Endothelial cell (in vitro differentiated cells): ENCODE measurements around the gene ZBTB20. TPM values are rescaled to one million over a fixed set of nuclear protein-coding genes. Genes with fewer than 3 reads are reported as not detected.

Source experiments
- DNase-seq: peaks from one replicate; pipeline ENCODE4 v3.0.0; 2021; ENCODE audit warnings: low spot score
- H3K27ac Mint-ChIP-seq: one replicate; pipeline ENCODE4 v1.8.0; 2021; ENCODE audit warnings: mixed read lengths, inconsistent platforms; ENCODE audit not compliant: unreplicated experiment
- H3K27me3 Mint-ChIP-seq: one replicate; pipeline ENCODE4 v1.8.0; 2021; ENCODE audit warnings: mild to moderate bottlenecking, moderate library complexity, mixed read lengths, inconsistent platforms; ENCODE audit not compliant: unreplicated experiment
- H3K36me3 Mint-ChIP-seq: one replicate; pipeline ENCODE4 v1.8.0; 2021; ENCODE audit warnings: mild to moderate bottlenecking, low read depth, mixed read lengths, inconsistent platforms; ENCODE audit not compliant: unreplicated experiment
- H3K4me1 Mint-ChIP-seq: one replicate; pipeline ENCODE4 v1.8.0; 2021; ENCODE audit warnings: mild to moderate bottlenecking, mixed read lengths, inconsistent platforms; ENCODE audit not compliant: unreplicated experiment
- H3K4me3 Mint-ChIP-seq: one replicate; pipeline ENCODE4 v1.8.0; 2021; ENCODE audit warnings: mild to moderate bottlenecking, mixed read lengths, inconsistent platforms; ENCODE audit not compliant: unreplicated experiment
- H3K9me3 Mint-ChIP-seq: one replicate; pipeline ENCODE4 v1.8.0; 2021; ENCODE audit warnings: mixed read lengths, inconsistent platforms; ENCODE audit not compliant: unreplicated experiment
- total RNA-seq: library from RNA; stranded (reverse); fragmentation: NEBNext Ultra II Directional; extraction: Animal tissue kit (Norgen Biotek cat#: 25700); gene quantifications from one replicate; pipeline ENCODE4 v1.2.1, GENCODE V29; 2021; ENCODE audit not compliant: unreplicated experiment
- TF ChIP-seq, protein P1 (sequence below): fragments of 200-600 bp; sonication (generic); IDR thresholded peaks from one replicate; pipeline ENCODE4 v1.5.0; 2021; ENCODE audit warnings: antibody characterized with exemption; ENCODE audit not compliant: unreplicated experiment

Gene ZBTB20
- total RNA-seq, 1 donor from 2014 or later, result 4.2 TPM

DNA sequence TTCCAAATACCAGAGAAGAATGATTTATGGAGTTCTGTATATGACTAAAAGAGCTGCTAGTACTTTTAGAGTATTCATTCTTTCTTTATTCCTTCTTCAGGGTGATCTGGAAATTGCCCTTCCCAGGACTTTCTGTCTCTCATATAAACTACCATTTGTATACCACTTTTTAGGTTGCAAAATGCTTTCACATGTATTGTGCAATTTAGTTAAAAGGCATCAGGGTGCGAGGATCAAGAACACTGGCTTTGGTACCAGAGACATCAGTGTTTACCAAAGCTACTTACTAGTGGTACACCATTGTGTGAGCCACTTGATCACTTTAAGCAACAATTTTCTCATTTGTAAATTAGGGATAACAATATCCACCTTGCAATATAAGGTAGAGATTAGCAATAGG lies 601.9 kb downstream of the ZBTB20 start:
- Mint-ChIP-seq H3K4me1 (peaks cover 5% of the 10 kb centered on the region), H3K9me3 (no peaks in the 10 kb centered on the region), H3K36me3 (no peaks in the 10 kb centered on the region), H3K27ac (no peak overlapping the region), H3K27me3 (no peaks in the 10 kb centered on the region), H3K4me3 (no peak overlapping the region)
- DNase-seq, result no peak
- TF ChIP-seq, protein P1, sequence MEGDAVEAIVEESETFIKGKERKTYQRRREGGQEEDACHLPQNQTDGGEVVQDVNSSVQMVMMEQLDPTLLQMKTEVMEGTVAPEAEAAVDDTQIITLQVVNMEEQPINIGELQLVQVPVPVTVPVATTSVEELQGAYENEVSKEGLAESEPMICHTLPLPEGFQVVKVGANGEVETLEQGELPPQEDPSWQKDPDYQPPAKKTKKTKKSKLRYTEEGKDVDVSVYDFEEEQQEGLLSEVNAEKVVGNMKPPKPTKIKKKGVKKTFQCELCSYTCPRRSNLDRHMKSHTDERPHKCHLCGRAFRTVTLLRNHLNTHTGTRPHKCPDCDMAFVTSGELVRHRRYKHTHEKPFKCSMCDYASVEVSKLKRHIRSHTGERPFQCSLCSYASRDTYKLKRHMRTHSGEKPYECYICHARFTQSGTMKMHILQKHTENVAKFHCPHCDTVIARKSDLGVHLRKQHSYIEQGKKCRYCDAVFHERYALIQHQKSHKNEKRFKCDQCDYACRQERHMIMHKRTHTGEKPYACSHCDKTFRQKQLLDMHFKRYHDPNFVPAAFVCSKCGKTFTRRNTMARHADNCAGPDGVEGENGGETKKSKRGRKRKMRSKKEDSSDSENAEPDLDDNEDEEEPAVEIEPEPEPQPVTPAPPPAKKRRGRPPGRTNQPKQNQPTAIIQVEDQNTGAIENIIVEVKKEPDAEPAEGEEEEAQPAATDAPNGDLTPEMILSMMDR, result no peak

DNA sequence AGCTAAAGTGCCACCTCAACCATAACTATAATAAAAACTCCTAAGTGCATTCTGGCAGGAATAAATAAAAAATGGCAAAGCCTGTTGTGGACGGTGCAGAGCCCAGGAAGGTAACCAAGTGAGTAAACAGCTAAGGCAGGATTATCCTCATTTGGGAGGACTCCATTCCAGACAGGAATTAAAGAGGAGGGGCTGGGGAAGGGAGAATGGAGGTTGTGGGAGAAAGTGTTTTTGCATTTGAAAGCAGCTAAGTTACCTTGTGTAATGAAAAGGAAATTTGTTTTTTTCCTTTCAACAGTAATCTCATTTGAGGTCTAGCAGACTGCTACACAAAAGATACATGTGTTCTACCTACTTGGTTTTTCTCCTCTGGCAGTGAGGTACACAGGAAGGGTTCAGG lies 604.7 kb downstream of the ZBTB20 start:
- Mint-ChIP-seq H3K4me3 (no peak overlapping the region), H3K27me3 (no peaks in the 10 kb centered on the region), H3K9me3 (no peaks in the 10 kb centered on the region), H3K27ac (no peak overlapping the region), H3K36me3 (no peaks in the 10 kb centered on the region), H3K4me1 (peaks cover 5% of the 10 kb centered on the region)
- DNase-seq, result no peak
- TF ChIP-seq, protein P1, result no peak

DNA sequence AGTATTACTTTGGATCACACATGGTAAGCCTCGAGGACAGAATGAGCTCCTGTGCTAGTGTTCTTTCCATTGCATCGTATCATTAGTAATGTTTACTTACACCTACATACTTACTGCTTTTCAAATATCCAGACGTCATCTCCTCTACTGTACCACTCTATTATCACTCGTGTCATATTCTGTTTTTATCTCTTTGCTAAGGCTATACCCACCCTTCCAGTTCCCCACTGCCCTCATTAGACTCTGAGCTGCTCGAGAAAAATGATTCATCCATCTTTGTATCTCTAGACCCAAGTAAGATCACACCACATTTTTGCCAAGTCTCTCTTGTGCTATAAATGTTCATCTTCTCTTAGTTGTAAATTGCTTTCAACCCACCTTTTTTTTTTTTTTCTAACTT lies 607.6 kb downstream of the ZBTB20 start:
- no peak for DNase-seq
- Mint-ChIP-seq H3K27ac (no peak overlapping the region), H3K36me3 (no peaks in the 10 kb centered on the region), H3K4me1 (peaks cover 5% of the 10 kb centered on the region), H3K4me3 (no peak overlapping the region), H3K9me3 (no peaks in the 10 kb centered on the region), H3K27me3 (peaks cover 3% of the 10 kb centered on the region)
- TF ChIP-seq, protein P1, result no peak

DNA sequence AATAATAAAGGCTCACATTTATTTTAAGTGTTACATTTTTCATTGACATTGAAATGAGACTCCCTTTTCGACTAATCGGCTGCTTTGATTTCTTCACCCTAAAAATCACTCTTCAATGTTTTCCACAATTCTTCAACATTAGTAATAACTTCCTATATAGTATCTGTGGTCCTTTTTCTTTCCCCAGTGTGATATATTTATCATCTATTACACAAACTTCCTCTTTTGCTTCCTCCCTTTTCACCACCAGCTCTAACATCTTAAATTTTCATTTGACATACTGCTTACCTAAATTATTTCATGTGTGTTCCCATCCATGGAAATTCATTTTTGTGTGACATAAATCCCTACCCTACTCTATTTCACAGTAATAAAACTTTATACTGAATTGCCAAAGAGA lies 608.9 kb downstream of the ZBTB20 start:
- H3K27ac Mint-ChIP-seq, result no peak overlapping the region
- TF ChIP-seq, protein P1, result no peak
- no peaks in the 10 kb centered on the region for H3K36me3 Mint-ChIP-seq
- H3K27me3 Mint-ChIP-seq, result peaks cover 3% of the 10 kb centered on the region
- peaks cover 5% of the 10 kb centered on the region for H3K4me1 Mint-ChIP-seq
- no peak for DNase-seq
- no peaks in the 10 kb centered on the region for H3K9me3 Mint-ChIP-seq
- no peak overlapping the region for H3K4me3 Mint-ChIP-seq

DNA sequence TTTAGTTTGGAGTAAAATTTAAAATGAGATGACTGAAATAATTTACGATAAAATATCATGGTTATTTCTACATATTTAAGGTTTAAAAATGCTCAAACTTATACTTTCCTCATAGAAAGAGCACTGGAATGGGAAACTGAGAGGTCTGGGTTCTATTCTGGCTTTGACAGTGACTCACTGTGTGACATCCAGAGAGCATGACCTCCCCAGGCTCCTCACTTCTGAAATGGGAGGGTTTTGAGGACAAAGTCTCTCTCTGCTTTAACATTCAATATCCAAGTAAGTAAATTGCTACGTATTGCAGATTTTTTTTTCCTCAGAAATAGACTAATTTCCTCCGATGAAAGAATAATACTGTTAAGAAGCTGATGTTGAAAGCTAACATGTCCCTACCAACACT lies 618.6 kb downstream of the ZBTB20 start:
- no peak for DNase-seq
- Mint-ChIP-seq H3K27ac (no peak overlapping the region), H3K36me3 (no peaks in the 10 kb centered on the region), H3K27me3 (peaks cover 1% of the 10 kb centered on the region), H3K4me3 (no peak overlapping the region), H3K9me3 (no peaks in the 10 kb centered on the region), H3K4me1 (no peaks in the 10 kb centered on the region)
- TF ChIP-seq, protein P1, result no peak
